ENCODE measurements around the gene MBD5.

GRCh38 chr2:148006249-148007007 lies 14.5 kb upstream of the MBD5 start:
- TF ChIP-seq, protein P1, sequence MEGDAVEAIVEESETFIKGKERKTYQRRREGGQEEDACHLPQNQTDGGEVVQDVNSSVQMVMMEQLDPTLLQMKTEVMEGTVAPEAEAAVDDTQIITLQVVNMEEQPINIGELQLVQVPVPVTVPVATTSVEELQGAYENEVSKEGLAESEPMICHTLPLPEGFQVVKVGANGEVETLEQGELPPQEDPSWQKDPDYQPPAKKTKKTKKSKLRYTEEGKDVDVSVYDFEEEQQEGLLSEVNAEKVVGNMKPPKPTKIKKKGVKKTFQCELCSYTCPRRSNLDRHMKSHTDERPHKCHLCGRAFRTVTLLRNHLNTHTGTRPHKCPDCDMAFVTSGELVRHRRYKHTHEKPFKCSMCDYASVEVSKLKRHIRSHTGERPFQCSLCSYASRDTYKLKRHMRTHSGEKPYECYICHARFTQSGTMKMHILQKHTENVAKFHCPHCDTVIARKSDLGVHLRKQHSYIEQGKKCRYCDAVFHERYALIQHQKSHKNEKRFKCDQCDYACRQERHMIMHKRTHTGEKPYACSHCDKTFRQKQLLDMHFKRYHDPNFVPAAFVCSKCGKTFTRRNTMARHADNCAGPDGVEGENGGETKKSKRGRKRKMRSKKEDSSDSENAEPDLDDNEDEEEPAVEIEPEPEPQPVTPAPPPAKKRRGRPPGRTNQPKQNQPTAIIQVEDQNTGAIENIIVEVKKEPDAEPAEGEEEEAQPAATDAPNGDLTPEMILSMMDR (optimal IDR thresholded peaks at IDR 0.05 in 1 of 3, IDR thresholded peaks at IDR 0.05 in 1 of 3, conservative IDR thresholded peaks at IDR 0.05 in 1 of 3; ENCODE audit: extremely low read depth in 1 of 3, insufficient read depth in 2 of 3, low read length in 3 of 3), result no peak
- TF ChIP-seq EZH2 (IDR thresholded peaks at IDR 0.05; ENCODE audit: low read length), result no peak
